ENCODE results near the gene FSTL5.

Gene FSTL5

DNA sequence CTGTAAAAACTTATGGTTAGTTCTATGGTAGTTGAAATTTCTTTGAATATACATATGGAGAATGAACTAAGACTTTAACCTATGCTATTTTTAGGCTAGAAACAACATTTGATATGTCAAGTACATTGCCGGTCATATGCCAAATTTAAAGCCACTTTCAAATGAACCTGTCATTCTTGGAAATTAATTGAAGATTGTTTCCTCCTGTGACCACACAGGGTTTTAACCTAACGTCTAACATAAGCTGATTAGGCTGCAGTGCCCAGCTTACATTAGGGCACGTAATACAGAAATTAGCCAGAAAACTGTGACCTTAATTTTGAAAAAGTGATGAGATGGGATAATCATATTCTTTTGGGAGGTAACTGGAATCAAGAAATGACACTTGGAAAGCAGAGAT is 645.9 kb downstream of the FSTL5 start:
- DNase-seq (ENCODE audit: low read depth) = peak; percentile 48
- no peak for TF ChIP-seq CTCF (conservative IDR thresholded peaks at IDR 0.05; ENCODE audit: low read depth, low read length)
- no peak overlapping the region for H3K4me3 ChIP-seq (ENCODE audit: low read length)

- TF ChIP-seq CTCF (conservative IDR thresholded peaks at IDR 0.05; ENCODE audit: low read depth, low read length) = no peak
- H3K4me3 ChIP-seq (ENCODE audit: low read length) = no peak overlapping the region
- no peak for DNase-seq (ENCODE audit: low read depth)
These were observed 658.7 kb downstream of the FSTL5 start for GRCh38 chr4:161505141-161505540.

- TF ChIP-seq CTCF (conservative IDR thresholded peaks at IDR 0.05; ENCODE audit: low read depth, low read length) = no peak
- no peak overlapping the region for H3K4me3 ChIP-seq (ENCODE audit: low read length)
- DNase-seq (ENCODE audit: low read depth) = no peak
These were observed 665.6 kb downstream of the FSTL5 start for GRCh38 chr4:161498155-161498554.

DNA sequence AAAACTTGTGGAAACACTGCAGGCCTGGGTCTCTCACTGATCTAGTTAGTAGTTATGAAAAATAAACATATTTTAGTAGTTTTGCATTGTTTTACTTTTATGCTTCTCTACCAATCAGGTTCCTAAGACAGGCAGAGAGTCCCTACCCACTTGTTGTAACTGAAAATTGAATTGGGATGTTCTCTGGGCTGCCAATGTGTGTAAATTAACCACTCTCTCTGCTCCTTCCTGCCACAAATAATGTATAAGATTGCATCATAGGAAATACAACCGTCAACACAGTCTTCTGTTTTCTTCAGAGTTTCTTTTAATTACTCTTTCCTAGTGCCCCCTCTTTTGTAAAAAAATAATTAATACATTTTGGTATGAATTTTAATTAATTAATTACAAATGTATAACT is 677.3 kb downstream of the FSTL5 start:
- DNase-seq (ENCODE audit: low read depth) = no peak
- no peak overlapping the region for H3K4me3 ChIP-seq (ENCODE audit: low read length)
- no peak for TF ChIP-seq CTCF (conservative IDR thresholded peaks at IDR 0.05; ENCODE audit: low read depth, low read length)

- TF ChIP-seq CTCF (conservative IDR thresholded peaks at IDR 0.05; ENCODE audit: low read depth, low read length) = no peak
- H3K4me3 ChIP-seq (ENCODE audit: low read length) = no peak overlapping the region
These were observed 697.5 kb downstream of the FSTL5 start for GRCh38 chr4:161466316-161466715.

DNA sequence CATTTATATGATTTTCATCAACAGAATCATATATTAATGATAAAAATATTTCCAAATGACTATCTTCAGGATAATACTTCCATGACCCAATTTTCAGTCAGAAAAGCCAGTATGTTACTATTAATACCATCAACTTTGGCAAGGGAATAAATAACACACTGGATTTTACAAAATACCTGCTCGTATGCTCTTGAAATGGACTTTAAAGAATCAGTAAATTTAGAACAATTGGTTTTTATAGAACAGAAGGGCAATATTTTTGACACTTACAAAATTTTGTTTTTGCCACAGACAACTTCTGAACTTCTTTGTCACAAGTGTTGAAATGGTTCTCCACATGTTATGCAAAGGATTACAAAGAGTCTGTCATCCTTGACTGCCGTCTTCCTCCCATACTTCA is 700.4 kb downstream of the FSTL5 start:
- DNase-seq (ENCODE audit: low read depth) = no peak
- TF ChIP-seq CTCF (conservative IDR thresholded peaks at IDR 0.05; ENCODE audit: low read depth, low read length) = no peak

More at GRCh38 chr4:161466316-161466715, 697.5 kb downstream of the FSTL5 start:
- DNase-seq (ENCODE audit: low read depth) = no peak

DNA sequence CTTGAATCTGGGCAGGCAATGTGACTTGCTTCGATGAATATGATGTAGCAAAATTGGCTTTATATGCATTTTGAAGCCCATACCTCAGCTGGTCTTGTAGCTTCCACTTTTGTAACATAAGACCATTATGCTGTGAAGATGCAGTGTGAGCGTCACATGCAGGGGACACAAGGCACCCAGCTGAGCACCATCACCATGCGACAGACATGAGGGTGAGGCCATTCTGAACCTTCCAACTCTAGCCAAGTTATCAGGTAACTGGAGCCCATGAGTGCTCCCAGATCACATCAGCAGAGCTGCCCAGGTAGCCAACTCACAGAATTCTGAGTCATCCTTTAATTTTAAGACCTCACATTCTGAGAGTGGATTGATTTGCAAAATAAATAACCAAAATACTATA is 705.9 kb downstream of the FSTL5 start:
- no peak for TF ChIP-seq CTCF (conservative IDR thresholded peaks at IDR 0.05; ENCODE audit: low read depth, low read length)

More for the DNA sequence above, 700.4 kb downstream of the FSTL5 start:
- no peak overlapping the region for H3K4me3 ChIP-seq (ENCODE audit: low read length)

More for the DNA sequence above, 705.9 kb downstream of the FSTL5 start:
- no peak overlapping the region for H3K4me3 ChIP-seq (ENCODE audit: low read length)
- DNase-seq (ENCODE audit: low read depth) = no peak

Measured in retinal pigment epithelial cell (primary cell).